GM12891 (cell line): Measurements from ENCODE around the gene AHNAK.
"Not testable (repeated sequence)": the region's sequence is repeated elsewhere in the genome, so short reads cannot be mapped to it uniquely, and the experiment has no call there.

ENCODE experiments used
- DNase-seq: peaks from one replicate; pipeline ENCODE4 v3.0.0; 2011; ENCODE audit warnings: low spot score; ENCODE audit not compliant: insufficient read length
- FAIRE-seq: peaks from 2 replicates; lab custom pipeline; 2011; peaks lifted over from hg19 to GRCh38; lab: Jason Lieb, UNC
- PAX5 ChIP-seq: IDR thresholded peaks from 2 replicates; pipeline ENCODE4 v1.6.1; 2011; ENCODE audit warnings: low read length, moderate library complexity, mild to moderate bottlenecking; ENCODE audit not compliant: insufficient read depth, severe bottlenecking
- POLR2A ChIP-seq: IDR thresholded peaks from 2 replicates; pipeline ENCODE4 v1.6.1; 2011; ENCODE audit warnings: low read depth, low read length, control low read depth
- POLR2AphosphoS5 ChIP-seq: IDR thresholded peaks from 2 replicates; pipeline ENCODE4 v1.6.1; 2011; ENCODE audit warnings: low read depth, low read length, control low read depth
- POU2F2 ChIP-seq: IDR thresholded peaks from 2 replicates; pipeline ENCODE4 v1.6.1; 2011; ENCODE audit warnings: low read depth, mild to moderate bottlenecking, control low read depth, low read length, moderate library complexity
- SPI1 ChIP-seq: IDR thresholded peaks from 2 replicates; pipeline ENCODE4 v1.6.1; 2011; ENCODE audit warnings: low read depth, low read length, control low read depth
- TAF1 ChIP-seq: IDR thresholded peaks from 2 replicates; pipeline ENCODE4 v1.6.1; 2011; ENCODE audit warnings: low read depth, low read length, control low read depth

Gene AHNAK

DNA sequence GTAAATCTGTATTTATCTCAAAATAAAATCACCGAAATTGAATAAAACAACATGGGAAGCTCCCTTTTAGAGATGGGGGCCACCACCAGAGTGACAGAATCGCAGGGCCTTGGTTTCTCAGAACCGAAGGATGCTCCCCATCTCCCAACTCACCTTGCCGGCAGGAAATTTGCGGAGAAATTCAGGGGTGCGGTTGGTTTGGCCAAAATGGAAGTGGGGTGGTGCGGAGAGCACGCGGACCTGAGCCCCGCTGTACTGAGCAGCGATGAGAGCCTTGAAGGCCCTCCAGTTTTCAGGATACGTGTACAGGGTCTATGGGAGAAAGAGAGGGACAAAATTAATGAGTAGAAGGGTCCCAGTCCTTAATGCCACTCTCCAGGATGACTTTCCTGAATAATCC, 25.8 kb upstream of the AHNAK start:
- TF ChIP-seq PAX5 = no peak
- no peak for TF ChIP-seq POLR2A
- no peak for TF ChIP-seq TAF1
- no peak for TF ChIP-seq POLR2AphosphoS5
- no peak for TF ChIP-seq POU2F2
- no peak for TF ChIP-seq SPI1
- DNase-seq = no peak
- no peak for FAIRE-seq

DNA sequence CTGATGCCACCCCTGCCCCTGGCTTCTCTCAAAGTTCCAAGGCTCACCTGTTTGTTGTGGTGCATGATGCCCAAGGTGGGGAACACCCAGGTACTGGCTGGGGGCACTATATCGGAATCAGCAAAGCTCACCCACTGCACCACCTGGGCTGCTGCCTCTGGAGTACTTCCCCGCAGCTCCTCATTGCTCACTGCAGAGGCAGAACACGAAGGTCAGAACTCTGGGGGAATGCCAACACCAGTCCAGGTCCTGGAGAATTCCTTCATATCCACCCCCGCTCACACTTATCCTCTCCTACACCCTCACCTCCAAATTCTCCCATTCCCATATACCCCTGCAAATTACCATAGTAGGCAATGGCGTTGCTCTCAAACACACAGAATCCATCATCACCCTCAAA, 24.9 kb upstream of the AHNAK start:
- DNase-seq, FAIRE-seq: not testable (repeated sequence)

DNA sequence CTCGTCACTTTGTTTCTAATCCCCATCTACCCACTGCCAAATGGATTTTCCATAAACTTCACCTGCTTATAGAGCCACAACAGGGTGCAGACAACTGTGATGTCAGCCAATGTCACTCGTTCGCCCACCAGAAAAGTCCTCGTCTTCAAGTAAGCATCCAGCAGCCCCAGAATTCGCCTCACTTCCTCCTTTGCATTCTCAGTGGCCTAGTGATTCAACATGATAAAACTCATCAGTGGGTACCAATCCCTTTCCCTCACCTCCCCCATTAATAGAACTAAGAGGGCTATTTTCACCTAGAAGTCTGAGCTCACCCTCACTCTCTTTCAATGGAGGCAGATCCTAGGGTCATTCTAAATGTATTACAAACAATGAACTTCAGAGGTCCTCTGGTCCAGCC, 24.3 kb upstream of the AHNAK start:
- DNase-seq, FAIRE-seq: not testable (repeated sequence)
- peak; percentile 52 for TF ChIP-seq SPI1

DNA sequence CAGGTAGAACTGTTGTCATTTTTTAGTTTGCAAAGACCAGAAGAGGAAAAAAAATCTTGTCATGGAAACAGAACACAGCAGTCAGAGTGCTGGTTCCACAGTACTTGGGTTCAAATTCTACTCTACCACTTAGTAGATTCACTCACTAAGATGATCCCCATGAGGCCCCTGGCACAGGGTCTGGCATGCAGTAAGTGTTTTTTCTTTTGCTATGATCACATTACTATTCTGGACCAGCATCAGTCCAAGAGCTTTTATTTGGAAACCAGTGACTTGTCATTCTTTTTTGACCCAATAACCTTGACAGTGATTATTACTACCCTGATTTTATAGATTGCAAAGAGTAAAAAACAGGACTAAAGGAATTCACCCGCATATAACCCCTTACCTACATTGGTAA, 23.0 kb upstream of the AHNAK start:
- FAIRE-seq = no peak
- no peak for DNase-seq
- TF ChIP-seq PAX5 (no peak), POLR2AphosphoS5 (no peak), POLR2A (no peak), POU2F2 (no peak), TAF1 (no peak), SPI1 (no peak)

DNA sequence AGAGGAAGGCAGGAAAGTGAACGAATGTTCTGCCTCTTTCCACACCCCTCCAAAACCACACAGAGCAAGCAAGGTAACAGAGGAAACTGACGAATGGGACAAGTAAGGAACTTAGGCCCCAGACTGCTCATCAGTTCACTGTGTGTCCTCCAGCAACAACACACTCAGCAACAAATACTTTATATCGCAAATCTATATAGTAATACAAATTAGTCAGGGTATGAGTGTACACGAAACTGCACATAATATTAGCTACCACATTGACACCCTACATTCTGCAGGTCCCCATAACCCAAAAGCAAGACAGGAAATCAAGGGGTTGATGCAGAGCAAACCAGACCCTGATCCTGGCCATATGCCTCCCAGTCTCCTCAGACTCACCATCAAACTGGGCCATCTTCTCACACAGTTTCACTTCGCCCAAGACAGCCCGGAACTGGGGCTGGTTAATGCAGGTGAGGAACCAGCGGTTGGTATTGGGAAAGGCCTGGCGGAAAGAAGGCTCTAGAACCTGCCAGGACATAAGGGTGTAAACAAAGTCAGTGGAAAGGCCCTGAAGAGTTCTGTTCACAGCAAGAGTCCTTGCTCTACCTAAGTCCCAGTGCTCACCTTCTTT, 20.5 kb upstream of the AHNAK start:
- no peak for DNase-seq
- 0 out of 2 replicates have a peak, but pooled peaks have one; percentile 13 for TF ChIP-seq POLR2A
- TF ChIP-seq POU2F2 = no peak
- no peak for TF ChIP-seq POLR2AphosphoS5
- FAIRE-seq = no peak

DNA sequence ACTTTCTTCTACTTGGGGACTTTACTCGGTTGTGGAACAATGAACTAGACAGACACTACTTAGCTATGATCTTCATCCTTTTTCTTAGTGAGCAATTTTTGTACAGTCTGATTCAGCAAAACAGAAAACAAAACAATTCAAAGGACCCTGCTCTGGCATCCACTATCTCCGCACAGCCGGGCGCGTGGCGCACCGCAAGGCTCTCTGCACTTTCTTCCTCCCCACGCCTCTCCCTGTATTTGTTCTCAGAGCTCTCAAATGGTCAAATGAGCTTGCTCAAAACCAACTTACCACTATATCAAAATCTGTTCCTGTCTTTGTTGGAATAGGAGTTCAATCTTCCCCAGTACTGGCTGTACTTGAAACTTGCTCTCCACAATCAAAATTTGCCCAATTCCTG, 19.6 kb upstream of the AHNAK start:
- no peak for TF ChIP-seq POLR2AphosphoS5
- no peak for TF ChIP-seq POU2F2
- TF ChIP-seq POLR2A = no peak
- no peak for TF ChIP-seq SPI1
- no peak for TF ChIP-seq TAF1
- TF ChIP-seq PAX5 = no peak
- DNase-seq (no peak), FAIRE-seq (no peak)

DNA sequence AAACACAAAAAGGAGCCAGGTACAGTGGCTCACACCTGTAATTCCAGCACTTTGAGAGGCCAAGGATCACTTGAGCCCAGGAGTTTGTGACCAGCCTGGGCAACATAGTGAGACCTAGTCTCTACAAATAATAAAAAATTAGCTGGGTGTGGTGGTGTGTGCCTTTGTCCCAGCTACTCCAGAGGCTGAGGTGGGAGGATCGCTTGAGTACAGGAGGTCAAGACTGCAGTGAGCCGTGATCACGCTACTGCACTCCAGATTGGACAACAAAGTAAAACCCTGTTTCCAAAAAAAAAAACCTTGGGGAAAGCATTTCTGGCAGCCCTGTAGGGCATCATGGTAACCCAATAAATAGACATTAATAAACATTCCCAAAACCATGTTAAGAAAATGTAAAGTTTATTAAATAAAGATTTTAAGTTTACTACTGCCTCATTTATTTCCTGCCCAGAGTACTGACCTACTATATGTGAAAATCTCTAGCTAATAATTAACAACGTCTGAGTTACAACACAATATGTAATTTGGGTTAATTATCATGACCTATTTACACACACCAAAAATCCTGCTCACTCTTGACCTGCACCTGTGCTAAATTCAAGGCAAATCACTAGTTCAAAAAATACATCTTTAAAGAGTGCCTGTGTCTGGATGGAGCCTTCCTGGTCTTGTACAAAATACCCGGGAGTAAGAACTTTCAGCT, 18.6 kb upstream of the AHNAK start:
- no peak for DNase-seq
- no peak for FAIRE-seq
- no peak for TF ChIP-seq SPI1
- no peak for TF ChIP-seq TAF1
- TF ChIP-seq POU2F2 = no peak

DNA sequence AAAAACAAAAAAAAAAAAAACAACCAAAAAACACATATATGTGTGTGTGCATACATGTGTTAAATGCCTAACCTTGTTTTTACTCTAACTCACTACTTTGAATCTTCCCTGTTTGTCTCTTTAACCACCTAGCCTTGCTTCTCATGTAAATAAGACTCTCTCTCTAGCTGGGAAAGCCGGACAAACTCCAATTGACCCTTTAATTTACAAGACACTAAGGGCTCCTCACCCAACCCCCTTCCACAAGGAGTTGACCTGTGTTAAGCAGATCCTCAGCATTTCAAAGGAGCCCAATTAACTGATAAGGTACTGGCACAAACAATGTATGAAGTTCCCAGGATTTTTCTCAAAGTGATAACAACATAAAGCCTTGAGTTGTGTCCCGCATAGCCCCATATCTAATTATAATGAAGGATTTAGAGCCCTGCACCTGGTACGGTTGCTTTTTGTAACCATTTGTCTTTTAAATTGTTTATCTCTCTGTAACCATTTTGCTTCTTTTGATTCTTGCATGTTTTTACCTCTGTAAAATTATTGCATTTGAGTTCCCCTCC, 15.1 kb upstream of the AHNAK start:
- DNase-seq, FAIRE-seq: not testable (repeated sequence)

DNA sequence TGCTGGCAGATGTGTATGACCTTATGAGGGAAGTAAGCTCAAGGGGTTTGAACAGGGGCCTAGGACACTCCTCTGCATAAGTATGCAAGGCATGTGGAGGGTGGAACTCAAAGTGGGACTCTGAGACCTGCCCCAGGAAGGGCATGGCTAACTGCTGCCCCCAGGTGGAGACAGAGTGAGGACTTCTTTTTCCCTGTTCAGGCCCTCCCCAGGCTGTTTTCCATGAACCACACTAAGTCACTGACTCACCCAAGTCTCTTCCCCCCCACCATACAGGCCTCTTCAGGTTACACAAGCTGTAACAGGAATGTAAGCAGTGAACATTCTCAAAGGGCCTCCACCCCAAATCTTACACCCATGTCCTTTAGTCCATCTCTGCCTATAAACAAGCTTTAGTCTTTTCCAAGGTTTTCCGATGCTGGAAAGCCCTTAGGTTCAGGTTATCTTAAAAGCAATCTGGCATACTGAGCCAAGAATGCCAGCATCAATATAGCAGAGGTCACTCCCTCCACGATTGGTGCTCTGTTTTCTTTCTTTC, 14.0 kb upstream of the AHNAK start:
- FAIRE-seq = no peak
- TF ChIP-seq POU2F2 (no peak), TAF1 (no peak), SPI1 (no peak), PAX5 (no peak), POLR2A (no peak), POLR2AphosphoS5 (no peak)
- DNase-seq = no peak

DNA sequence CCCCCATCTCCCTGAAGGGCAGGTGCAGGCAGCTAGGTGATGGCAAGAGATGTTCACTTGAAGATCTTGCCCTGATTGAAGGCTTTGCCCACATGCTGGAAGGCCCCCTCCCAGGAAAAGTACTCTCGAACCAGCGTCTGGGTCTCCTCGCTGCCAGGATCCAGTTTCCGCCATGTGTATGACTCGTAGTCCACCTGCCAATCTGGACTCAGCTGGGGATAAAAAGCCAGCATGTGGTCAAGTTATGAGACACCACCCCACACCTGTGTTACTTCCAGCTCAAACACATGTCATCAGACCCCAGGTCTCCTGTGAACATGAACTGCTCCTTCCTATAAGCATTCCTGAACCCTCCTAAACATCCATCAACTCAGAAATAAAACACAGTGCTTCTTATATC, 13.0 kb upstream of the AHNAK start:
- not testable (repeated sequence) for FAIRE-seq, DNase-seq

DNA sequence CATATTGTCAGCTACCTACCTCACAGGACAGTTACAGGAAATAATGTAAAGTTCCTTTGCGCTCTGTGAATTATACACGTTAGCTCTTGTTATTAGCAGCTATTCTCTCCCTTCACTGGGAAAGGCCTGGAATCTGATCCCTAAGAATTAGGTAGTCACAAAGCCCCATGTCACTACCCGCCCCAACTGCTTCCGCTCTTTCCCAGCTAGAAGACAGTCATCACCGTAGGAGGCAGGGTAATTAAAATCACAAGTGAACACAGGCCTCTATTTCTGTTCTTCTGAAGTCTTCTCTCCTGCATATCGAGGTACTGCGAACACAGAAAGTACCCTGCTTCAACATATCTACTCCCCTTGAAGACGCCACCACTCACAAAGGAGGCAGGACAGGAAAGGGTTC, 12.6 kb upstream of the AHNAK start:
- TF ChIP-seq SPI1 (no peak), POU2F2 (no peak), POLR2A (no peak), TAF1 (no peak), PAX5 (no peak), POLR2AphosphoS5 (no peak)
- DNase-seq = no peak
- FAIRE-seq = no peak
